Measurements from ENCODE around the gene CD68.

Gene CD68, protein sequence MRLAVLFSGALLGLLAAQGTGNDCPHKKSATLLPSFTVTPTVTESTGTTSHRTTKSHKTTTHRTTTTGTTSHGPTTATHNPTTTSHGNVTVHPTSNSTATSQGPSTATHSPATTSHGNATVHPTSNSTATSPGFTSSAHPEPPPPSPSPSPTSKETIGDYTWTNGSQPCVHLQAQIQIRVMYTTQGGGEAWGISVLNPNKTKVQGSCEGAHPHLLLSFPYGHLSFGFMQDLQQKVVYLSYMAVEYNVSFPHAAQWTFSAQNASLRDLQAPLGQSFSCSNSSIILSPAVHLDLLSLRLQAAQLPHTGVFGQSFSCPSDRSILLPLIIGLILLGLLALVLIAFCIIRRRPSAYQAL

GRCh38 chr17:7579001-7579833 lies at the start of gene CD68:
Gene CD68, plus strand, starts transcription at chr17:7579638. Its CDS starts 40 bp downstream, at chr17:7579678.
- ATAC-seq (ENCODE audit: low read depth) = peak; percentile 66
- Mint-ChIP-seq H3K27ac (peak within 1 kb of the TSS; percentile 64), H3K27me3 (no peaks in the 10 kb centered on the region), H3K4me3 (peak within 1 kb of the TSS; percentile 69), H3K36me3 (peaks cover 23% of the 10 kb centered on the region), H3K9me3 (no peaks in the 10 kb centered on the region), H3K4me1 (peaks cover 49% of the 10 kb centered on the region)
- DNase-seq (ENCODE audit: low spot score in 2 of 2) = peak in 1 of 2 donors; percentile 62

DNA sequence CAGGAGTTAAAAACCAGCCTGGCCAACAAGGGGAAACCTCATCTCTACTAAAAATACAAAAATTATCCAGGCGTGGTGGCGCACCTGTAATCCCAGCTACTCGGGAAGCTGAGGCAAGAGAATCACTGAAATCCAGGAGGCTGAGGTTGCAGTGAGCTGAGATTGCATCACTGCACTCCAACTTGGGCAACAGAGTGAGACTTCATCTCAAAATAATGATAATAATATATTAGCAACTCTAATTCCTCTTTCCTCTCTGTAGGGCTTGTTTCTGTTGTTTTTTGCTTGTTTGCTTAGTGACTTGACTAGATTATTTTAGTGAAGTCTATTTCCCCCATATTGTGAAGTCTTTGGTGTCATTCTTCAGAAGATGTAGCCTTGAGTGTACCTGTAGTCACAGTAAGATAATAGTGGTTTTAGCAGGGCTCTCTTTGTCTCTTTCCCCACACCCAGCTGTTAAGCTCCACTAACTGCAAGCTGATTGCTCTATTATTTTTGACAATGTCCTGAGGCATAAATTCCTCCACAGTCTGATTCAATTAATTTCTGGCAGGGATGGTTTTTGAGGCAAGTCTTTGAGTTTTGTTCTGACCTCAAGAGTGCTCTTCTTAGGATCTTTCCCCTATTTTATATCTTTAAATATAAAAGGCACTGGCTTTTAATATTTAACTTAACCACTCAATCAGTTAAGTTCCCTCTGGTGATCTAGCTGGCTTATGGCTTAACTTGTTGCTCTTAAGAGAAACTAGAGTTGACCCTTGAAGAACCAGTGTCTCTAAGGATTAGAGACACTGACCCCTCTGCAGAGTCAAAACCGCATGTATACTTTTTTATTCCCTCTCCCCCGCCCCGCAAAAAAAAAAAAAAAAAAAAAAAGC lies 49.2 kb upstream of the CD68 start:
- Mint-ChIP-seq H3K36me3 (peaks cover 3% of the 10 kb centered on the region), H3K27ac (no peak overlapping the region), H3K4me3 (peak overlapping the region; percentile 46), H3K9me3 (peaks cover 6% of the 10 kb centered on the region), H3K27me3 (no peaks in the 10 kb centered on the region), H3K4me1 (no peaks in the 10 kb centered on the region)
- ATAC-seq (ENCODE audit: low read depth) = no peak
- no peak for DNase-seq (ENCODE audit: low spot score in 2 of 2)

GRCh38 chr17:7538050-7538449 lies 41.4 kb upstream of the CD68 start:
- H3K4me3 Mint-ChIP-seq = no peak overlapping the region
- no peaks in the 10 kb centered on the region for H3K27me3 Mint-ChIP-seq
- H3K36me3 Mint-ChIP-seq = no peaks in the 10 kb centered on the region
- ATAC-seq (ENCODE audit: low read depth) (no peak), DNase-seq (ENCODE audit: low spot score in 2 of 2) (no peak)
- H3K9me3 Mint-ChIP-seq = no peaks in the 10 kb centered on the region
- H3K27ac Mint-ChIP-seq = no peak overlapping the region
- H3K4me1 Mint-ChIP-seq = no peaks in the 10 kb centered on the region

GRCh38 chr17:7538891-7539545 lies 40.4 kb upstream of the CD68 start:
- Mint-ChIP-seq H3K36me3 (no peaks in the 10 kb centered on the region), H3K4me3 (no peak overlapping the region), H3K4me1 (no peaks in the 10 kb centered on the region), H3K27ac (no peak overlapping the region), H3K9me3 (no peaks in the 10 kb centered on the region), H3K27me3 (no peaks in the 10 kb centered on the region)
- no peak for DNase-seq (ENCODE audit: low spot score in 2 of 2)
- no peak for ATAC-seq (ENCODE audit: low read depth)

DNA sequence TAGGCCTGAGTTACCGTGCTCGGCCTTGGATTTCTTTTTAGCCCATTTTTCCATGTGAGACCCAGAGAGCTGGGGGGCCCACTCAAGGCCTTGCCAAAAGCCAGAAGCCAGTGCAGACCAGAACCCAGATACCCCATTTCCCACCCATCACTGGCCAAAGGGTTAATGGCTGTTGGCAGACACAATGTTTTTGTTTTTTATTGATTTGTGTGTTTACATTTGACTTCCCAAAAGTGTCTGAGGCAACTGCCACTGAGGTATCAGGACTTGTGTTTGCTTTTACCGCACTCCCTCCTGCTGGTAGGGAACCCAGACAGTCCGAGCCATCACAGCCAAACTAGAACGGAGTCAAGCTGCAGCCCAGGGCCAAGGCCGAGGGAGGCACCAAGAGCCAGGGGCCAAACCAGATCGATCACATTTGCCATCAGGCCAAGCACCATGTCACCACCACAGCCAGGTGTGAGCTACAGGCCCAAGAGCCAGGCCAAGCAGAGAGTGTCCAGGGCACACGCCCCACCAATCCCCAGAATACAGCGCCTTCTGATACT lies 38.3 kb upstream of the CD68 start:
- Mint-ChIP-seq H3K27me3 (no peaks in the 10 kb centered on the region), H3K27ac (no peak overlapping the region), H3K4me3 (no peak overlapping the region), H3K36me3 (no peaks in the 10 kb centered on the region), H3K9me3 (no peaks in the 10 kb centered on the region), H3K4me1 (no peaks in the 10 kb centered on the region)
- DNase-seq (ENCODE audit: low spot score in 2 of 2) = no peak
- ATAC-seq (ENCODE audit: low read depth) = no peak

GRCh38 chr17:7544911-7545310 lies 34.5 kb upstream of the CD68 start:
- DNase-seq (ENCODE audit: low spot score in 2 of 2) = no peak
- Mint-ChIP-seq H3K27me3 (no peaks in the 10 kb centered on the region), H3K36me3 (no peaks in the 10 kb centered on the region), H3K4me1 (peaks cover 14% of the 10 kb centered on the region), H3K4me3 (no peak overlapping the region), H3K9me3 (no peaks in the 10 kb centered on the region), H3K27ac (no peak overlapping the region)
- ATAC-seq (ENCODE audit: low read depth) = no peak

DNA sequence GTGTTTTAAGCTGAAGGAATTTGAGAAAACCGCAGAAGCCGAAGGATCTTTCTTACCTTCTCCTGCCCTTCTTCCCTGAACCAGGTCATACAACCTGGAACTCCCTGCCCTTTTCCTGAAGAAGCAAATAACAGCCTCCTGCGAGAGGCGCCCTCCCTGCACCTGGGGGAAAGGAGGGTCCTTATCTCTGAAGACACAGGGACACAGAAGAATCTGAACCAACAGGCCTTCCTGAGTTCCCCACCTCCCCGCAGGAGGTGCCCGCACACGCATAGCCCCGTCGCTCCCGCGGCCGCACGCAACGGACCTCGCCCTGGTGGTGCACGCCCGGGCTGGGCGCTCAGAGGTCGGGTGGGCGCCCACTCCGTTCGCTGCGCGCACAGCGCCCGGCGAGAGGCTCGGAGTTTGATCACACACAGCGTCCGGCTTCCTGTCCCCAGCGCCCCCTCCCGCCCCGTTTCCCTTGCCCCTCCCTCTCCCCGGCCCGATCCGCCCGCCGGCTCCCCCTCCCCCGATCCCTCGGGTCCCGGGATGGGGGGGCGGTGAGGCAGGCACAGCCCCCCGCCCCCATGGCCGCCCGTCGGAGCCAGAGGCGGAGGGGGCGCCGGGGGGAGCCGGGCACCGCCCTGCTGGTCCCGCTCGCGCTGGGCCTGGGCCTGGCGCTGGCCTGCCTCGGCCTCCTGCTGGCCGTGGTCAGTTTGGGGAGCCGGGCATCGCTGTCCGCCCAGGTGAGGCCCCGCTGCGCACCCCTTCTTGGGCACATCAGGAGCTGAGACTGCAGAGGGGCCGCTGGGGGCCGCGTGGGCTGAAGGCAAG lies 30.6 kb upstream of the CD68 start, which contains the start of gene TNFSF12:
Gene TNFSF12 (plus strand): TSS at position 474 of the 816 bp plus-strand sequence. CDS start 96 bp downstream, at position 570.
- peak within 1 kb of the TSS; percentile 80 for H3K27ac Mint-ChIP-seq
- no peaks in the 10 kb centered on the region for H3K9me3 Mint-ChIP-seq
- ATAC-seq (ENCODE audit: low read depth) (peak; percentile 35), DNase-seq (ENCODE audit: low spot score in 2 of 2) (peak in 1 of 2 donors; percentile 48)
- H3K4me1 Mint-ChIP-seq = peaks cover 35% of the 10 kb centered on the region
- no peaks in the 10 kb centered on the region for H3K27me3 Mint-ChIP-seq
- H3K4me3 Mint-ChIP-seq = peak within 1 kb of the TSS; percentile 83
- peaks cover 5% of the 10 kb centered on the region for H3K36me3 Mint-ChIP-seq

- H3K36me3 Mint-ChIP-seq = peaks cover 5% of the 10 kb centered on the region
- H3K4me1 Mint-ChIP-seq = peaks cover 38% of the 10 kb centered on the region
- peak overlapping the region; percentile 52 for H3K27ac Mint-ChIP-seq
- H3K4me3 Mint-ChIP-seq = peak overlapping the region; percentile 80
- H3K27me3 Mint-ChIP-seq = no peaks in the 10 kb centered on the region
- no peaks in the 10 kb centered on the region for H3K9me3 Mint-ChIP-seq
- peak in 1 of 2 donors; percentile 46 for DNase-seq (ENCODE audit: low spot score in 2 of 2)
- peak; percentile 41 for ATAC-seq (ENCODE audit: low read depth)
Measured at GRCh38 chr17:7549401-7550055, 29.9 kb upstream of the CD68 start.

GRCh38 chr17:7550344-7550743 lies 29.1 kb upstream of the CD68 start:
- DNase-seq (ENCODE audit: low spot score in 2 of 2) = no peak
- no peaks in the 10 kb centered on the region for H3K9me3 Mint-ChIP-seq
- H3K27ac Mint-ChIP-seq = peak overlapping the region; percentile 52
- H3K36me3 Mint-ChIP-seq = peaks cover 8% of the 10 kb centered on the region
- H3K4me1 Mint-ChIP-seq = peaks cover 41% of the 10 kb centered on the region
- no peak for ATAC-seq (ENCODE audit: low read depth)
- no peaks in the 10 kb centered on the region for H3K27me3 Mint-ChIP-seq
- no peak overlapping the region for H3K4me3 Mint-ChIP-seq

- Mint-ChIP-seq H3K27me3 (no peaks in the 10 kb centered on the region), H3K36me3 (peaks cover 10% of the 10 kb centered on the region), H3K4me1 (peaks cover 46% of the 10 kb centered on the region), H3K4me3 (no peak overlapping the region), H3K9me3 (no peaks in the 10 kb centered on the region), H3K27ac (peak overlapping the region; percentile 67)
- no peak for ATAC-seq (ENCODE audit: low read depth)
- DNase-seq (ENCODE audit: low spot score in 2 of 2) = no peak
Measured at GRCh38 chr17:7551396-7551795, 28.0 kb upstream of the CD68 start.

GRCh38 chr17:7552621-7553051 lies 26.8 kb upstream of the CD68 start:
- H3K9me3 Mint-ChIP-seq = no peaks in the 10 kb centered on the region
- peak in 1 of 2 donors; percentile 56 for DNase-seq (ENCODE audit: low spot score in 2 of 2)
- peaks cover 10% of the 10 kb centered on the region for H3K36me3 Mint-ChIP-seq
- peak overlapping the region; percentile 27 for H3K4me3 Mint-ChIP-seq
- peak overlapping the region; percentile 67 for H3K27ac Mint-ChIP-seq
- peaks cover 49% of the 10 kb centered on the region for H3K4me1 Mint-ChIP-seq
- ATAC-seq (ENCODE audit: low read depth) = peak; percentile 87
- H3K27me3 Mint-ChIP-seq = no peaks in the 10 kb centered on the region

GRCh38 chr17:7553356-7553755 lies 26.1 kb upstream of the CD68 start:
- no peak overlapping the region for H3K4me3 Mint-ChIP-seq
- H3K27ac Mint-ChIP-seq = peak overlapping the region; percentile 67
- H3K4me1 Mint-ChIP-seq = peaks cover 48% of the 10 kb centered on the region
- no peaks in the 10 kb centered on the region for H3K9me3 Mint-ChIP-seq
- DNase-seq (ENCODE audit: low spot score in 2 of 2) (no peak), ATAC-seq (ENCODE audit: low read depth) (no peak)
- peaks cover 10% of the 10 kb centered on the region for H3K36me3 Mint-ChIP-seq
- no peaks in the 10 kb centered on the region for H3K27me3 Mint-ChIP-seq
